ENCODE results near the gene UBR7. TPM values are rescaled to one million over a fixed set of nuclear protein-coding genes. Genes with fewer than 3 reads are reported as not detected.

The UBR7 gene
- total RNA-seq, 2 donors from 2014 or later = 35.4 to 75.8 TPM

- DNase-seq (ENCODE audit: low spot score in 2 of 2) (no peak), ATAC-seq (no peak)
- Mint-ChIP-seq H3K27ac (no peak overlapping the region), H3K36me3 (no peaks in the 10 kb centered on the region), H3K9me3 (no peaks in the 10 kb centered on the region)
Measured at GRCh38 chr14:93274055-93274806, 67.2 kb downstream of the UBR7 start.

- Mint-ChIP-seq H3K36me3 (no peaks in the 10 kb centered on the region), H3K27ac (peak overlapping the region in 1 of 2 donors; percentile 7), H3K9me3 (no peaks in the 10 kb centered on the region)
- ATAC-seq = no peak
- DNase-seq (ENCODE audit: low spot score in 2 of 2) = no peak
Measured at GRCh38 chr14:93276031-93276716, 69.1 kb downstream of the UBR7 start.

Other genes starting within 250 kb of the UBR7 start
- gene ITPK1, start 91.3 kb upstream of the UBR7 start, total RNA-seq = 10 to 100 TPM; 15.2 to 33.2 TPM
- 10 to 100 TPM; 14.9 to 19.8 TPM for gene MOAP1, start 22.4 kb upstream of the UBR7 start, total RNA-seq
- gene LYSET, start 21.9 kb upstream of the UBR7 start, total RNA-seq = 10 to 100 TPM; 10.1 to 10.5 TPM
- 10 to 100 TPM in 1 of 2 donors, 1 to 10 TPM in 1; 4.1 to 13.8 TPM for gene GON7, start 191 bp upstream of the UBR7 start, total RNA-seq
- 10 to 100 TPM in 1 of 2 donors, 1 to 10 TPM in 1; 9.7 to 16.5 TPM for gene BTBD7, start 125.8 kb downstream of the UBR7 start, total RNA-seq
- gene COX8C, start 139.9 kb downstream of the UBR7 start, total RNA-seq = not detected
- gene UNC79, start 223.7 kb downstream of the UBR7 start, total RNA-seq = under 1 TPM in 1 of 2 donors, not detected in 1; 0.02 TPM